GM21367 (cell line): ENCODE results near the gene HNRNPL.
"Not testable (repeated sequence)": the region's sequence is repeated elsewhere in the genome, so short reads cannot be mapped to it uniquely, and the experiment has no call there.

Experiments used
- ATAC-seq: cut with Tn5 transposase; IDR thresholded peaks from one replicate; pipeline ENCODE4 v1.9.1; 2021; ENCODE audit not compliant: unreplicated experiment

The HNRNPL gene

DNA sequence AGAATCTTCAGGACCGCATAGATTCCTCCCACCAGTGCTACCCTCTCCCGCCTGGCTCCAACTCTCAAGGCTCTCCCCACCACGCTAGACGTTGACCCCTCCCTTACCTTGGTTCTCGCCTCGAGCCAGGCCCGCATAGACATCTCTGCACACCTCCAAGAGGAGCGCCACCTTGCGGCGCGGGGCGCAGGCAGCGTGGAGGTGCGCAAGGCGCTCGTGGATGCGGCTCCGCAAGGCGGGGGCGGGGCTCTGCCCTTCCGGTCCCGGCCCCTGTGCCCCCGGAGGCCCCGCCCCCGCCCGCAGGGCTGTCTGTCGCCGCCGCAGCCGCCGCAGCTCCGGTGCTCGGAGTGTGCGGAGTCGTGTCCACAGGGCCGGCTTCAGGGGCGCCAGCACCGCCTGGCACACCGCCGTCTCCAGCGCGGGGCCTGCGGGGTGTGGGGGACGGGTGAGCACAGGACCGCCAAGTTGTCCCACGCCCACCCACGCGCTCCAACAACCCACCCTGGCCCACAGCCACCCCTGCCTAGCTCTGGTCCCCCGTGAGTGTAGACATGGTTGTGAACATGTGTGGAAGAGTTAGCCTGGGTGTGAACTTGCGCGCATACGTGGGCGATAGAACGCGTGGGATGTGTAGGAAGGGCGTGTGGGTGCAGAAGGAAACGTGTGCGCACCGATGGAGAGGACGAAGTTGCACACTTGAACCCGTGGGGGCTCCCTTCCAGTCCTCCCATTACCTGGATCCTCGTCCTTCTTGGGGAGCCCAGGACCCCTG, 20.2 kb upstream of the HNRNPL start:
- ATAC-seq = peak; percentile 46

DNA sequence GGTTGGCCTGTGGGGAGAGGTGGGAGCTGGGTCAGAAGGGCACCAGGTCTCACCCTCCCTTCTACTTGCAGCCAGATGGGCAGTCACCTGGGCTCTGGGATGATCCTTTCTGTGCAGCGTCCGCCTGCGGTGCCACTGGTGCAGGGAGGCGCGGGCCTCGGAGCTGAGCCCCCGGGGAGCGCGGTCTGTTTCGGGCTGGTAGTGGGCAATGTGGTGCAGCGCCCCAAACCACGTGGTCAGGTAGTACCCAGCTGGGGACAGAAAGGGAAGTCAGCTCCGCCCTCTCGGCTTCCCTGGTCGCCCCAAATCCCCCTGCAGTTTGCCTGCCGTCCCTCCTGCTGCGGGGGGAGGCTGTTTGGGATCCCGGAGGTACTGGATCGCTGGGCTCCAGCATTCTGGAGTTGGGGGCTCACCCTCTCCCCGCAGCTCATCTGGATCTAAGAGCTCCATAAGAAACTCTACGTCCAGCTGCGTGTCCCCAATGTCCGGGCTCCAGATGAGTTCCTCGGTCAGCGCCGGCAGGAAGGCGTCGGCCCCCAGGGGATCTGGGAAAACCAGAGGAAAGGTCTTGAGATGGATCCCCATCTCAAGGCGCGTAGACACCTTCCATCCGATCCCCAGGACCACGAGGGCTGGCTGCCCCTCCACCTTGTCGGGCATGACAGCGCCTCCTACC, 19.5 kb upstream of the HNRNPL start:
- ATAC-seq = no peak

DNA sequence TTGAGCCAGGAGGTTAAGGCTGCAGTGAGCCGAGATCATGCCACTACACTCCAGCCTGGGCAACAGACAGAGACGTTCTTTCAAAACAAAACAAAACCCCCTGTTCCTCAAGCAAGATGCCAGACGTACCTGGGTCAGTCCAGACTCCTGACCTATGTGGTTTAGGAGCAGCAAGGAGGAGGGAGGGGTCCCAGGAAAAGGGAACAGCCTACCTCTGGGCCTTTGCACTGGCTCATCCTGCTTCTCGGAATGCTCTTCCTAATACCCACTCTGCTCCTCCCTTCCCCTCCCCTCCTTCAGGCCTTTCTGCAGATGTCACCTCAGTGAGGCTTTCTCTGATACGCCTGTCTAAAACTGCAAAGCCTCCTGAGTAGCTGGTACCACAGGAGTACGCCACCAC, 18.8 kb upstream of the HNRNPL start:
- no peak for ATAC-seq

DNA sequence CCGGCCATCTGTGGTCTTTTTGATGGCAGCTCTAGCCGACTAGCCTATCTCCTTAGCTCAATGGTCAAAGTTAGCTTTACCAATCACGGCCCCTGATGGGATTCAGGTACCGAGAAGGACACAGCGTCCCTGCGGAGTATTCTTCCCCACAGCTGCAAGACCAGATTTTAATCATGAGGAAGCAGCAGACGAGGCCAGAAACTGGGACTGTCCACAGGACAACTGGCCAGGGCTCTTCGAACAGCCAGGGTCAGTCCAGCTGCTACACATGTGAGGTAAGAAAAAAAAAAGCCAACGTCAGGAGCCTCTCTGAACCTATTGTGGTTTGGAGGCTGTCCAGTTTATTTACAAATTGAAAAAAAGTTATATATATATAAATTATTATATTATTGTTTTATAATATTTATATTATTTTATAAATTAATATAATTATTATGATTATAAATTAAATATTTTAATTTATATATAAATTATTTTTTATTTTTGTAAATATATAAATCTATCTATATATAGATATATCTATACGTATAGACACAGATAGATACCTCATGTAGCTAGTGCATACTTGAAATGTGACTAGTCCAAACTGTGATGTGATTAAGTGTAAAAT, 17.5 kb upstream of the HNRNPL start:
- ATAC-seq = no peak

DNA sequence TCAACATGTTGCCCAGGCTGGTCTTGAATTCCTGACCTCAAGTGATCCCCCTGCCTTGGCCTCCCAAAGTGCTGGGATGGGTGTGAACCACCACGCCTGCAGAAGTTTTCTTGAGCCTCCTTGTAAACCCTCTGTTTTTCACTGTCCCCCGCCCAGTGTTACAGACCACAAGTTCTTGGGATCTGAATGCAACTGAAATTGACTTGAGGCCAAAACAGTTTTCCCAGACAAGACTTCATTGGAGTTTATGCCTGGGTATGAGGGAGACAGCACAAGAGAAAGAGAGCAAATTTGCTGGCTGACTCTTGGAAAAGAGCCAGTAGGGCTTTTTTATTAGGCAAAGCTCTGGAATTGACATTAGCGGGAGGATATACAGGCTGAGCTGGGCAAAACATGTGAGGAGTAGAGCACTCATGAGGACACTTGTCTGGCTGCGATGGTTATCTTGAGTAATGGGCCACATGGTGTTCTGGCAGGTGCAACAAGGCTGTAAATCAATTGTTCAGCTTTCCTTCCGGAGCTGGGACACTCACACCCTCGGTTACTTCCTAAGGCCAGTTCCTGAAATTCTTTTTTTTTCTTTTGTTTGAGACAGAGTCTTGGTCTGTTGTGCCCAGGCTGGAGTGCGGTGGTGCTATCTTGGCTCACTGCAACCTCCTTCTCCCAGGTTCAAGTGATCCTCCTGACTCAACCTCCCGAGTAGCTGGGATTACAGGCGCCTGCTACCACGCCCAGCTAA, 12.7 kb upstream of the HNRNPL start:
- ATAC-seq = no peak

DNA sequence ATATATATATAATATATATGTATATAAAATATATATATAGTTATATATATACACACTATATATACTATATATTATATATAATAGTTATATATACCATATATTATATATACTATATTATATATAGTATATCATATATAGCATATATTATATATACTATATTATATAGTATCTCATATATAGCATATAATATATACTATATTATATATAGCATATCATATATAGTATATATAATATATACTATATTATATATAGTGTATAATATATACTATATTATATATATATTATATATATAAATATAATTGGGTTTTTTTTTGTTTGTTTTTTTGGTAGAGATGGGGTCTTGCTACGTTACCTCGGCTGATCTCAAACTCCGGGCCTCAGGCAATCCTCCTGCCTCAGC, 11.6 kb upstream of the HNRNPL start:
- ATAC-seq = no peak

DNA sequence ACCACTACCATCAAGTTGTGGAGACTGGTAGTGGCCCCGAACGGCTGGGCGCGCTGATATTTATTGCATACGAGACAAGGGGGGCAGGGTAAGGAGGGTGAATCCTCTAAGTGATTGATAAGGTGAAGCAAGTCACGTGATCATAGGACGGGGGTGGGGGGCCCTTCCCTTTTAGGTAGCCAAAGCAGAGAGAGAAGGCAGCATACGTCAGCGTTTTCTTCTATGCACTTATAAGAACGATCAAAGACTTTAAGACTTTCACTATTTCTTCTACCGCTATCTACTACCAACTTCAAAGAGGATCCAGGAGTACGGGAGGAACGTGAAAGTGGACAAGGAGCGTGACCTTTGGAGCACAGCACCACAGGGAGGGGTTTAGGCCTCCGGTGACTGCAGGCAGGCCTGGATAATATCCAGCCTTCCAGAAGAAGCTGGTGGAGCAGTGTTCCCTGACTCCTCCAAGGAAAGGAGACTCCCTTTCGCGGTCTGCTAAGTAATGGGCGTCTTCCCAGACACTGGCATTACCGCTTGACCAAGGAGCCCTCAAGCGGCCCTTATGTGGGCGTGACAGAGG, 9.9 kb upstream of the HNRNPL start:
- not testable (repeated sequence) for ATAC-seq

DNA sequence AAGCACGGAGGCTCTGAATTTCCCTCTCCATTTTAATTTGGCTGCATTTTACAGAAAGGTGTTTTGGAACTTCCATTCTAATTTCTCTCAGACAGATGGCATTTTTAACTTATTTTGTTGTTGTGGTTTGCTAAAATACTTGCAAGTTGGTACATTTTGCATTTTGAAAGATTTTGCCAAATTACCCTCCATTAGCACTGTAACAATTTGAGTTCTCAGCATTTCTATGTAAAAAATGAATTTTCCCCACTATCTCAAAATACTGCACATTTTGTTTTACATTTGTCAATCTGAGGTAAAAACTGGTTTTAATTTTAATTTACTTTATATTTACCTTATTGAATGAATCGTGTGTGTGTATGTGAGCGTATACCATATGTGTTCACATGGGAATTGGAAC, 7.0 kb upstream of the HNRNPL start:
- ATAC-seq = no peak

DNA sequence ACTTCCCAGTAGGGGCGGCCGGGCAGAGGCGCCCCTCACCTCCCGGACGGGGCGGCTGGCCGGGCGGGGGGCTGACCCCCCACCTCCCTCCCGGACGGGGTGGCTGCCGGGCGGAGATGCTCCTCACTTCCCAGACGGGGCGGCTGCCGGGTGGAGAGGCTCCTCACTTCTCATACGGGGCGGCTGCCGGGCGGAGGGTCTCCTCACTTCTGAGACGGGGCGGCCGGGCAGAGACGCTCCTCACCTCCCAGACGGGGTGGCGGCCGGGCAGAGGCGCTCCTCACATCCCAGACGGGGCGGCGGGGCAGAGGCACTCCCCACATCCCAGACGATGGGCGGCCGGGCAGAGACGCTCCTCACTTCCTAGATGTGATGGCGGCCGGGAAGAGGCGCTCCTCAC, 6.0 kb upstream of the HNRNPL start:
- not testable (repeated sequence) for ATAC-seq

DNA sequence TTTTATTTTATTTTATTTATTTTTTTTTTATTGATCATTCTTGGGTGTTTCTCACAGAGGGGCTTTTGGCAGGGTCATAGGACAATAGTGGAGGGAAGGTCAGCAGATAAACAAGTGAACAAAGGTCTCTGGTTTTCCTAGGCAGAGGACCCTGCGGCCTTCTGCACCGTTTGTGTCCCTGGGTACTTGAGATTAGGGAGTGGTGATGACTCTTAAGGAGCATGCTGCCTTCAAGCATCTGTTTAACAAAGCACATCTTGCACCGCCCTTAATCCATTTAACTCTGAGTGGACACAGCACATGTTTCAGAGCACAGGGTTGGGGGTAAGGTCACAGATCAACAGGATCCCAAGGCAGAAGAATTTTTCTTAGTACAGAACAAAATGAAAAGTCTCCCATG, 5.2 kb upstream of the HNRNPL start:
- ATAC-seq = not testable (repeated sequence)

DNA sequence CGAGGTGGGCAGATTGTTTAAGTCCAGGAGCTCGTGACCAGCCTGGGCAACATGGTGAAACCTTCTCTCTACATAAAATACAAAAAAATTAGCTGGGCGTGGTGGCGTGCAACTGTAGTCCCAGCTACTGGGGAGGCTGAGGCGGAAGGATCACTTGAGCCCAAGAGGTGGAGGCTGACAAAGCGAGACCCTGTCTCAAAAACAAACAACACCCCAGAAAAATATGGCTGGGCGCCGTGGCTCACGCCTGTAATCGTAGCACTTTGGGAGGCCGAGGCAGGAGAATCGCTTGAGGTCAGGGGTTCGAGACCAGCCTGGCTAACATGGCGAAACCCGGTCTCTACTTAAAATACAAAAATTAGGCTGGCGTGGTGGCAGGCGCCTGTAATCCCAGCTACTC, 3.4 kb upstream of the HNRNPL start:
- ATAC-seq = no peak

DNA sequence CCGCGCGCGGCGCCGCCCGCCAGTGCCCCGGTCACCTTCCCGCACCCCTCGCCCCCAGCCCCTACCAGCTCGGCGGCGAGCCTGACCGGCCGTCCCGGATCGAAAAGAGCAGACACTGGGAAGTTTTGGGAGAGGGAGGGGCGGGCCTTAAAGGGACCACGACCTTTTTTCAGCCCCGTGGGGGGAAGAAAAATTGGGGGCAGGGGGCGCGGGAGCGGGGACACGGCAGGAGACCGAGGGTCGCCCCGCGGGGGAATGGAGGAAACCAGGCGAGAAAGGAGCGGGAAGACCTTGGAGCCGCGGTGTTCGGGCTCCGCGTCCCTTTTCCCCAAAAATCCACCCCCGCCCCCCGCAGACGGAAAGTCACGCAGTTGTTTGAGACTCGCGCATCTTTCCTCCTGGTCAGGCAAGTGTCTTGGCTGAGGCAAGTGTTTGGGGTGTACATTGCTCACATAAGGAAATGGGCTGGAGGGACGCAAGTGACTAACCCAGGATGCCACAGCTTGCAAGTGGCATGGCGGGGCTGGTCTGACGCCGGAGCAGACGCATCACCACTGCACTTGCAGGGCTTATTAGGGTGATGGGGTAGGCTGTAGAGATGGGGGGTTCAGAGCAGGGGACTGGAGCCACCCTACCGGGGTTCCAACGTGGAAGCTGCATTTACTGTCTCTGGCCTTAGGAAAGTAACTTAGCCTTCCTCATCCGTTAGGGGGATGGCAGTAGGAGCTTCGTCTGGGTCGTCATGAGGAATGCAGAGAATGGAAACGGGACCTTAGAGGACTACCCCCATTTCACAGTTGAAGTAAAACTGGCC, 2.7 kb upstream of the HNRNPL start:
- ATAC-seq = no peak

DNA sequence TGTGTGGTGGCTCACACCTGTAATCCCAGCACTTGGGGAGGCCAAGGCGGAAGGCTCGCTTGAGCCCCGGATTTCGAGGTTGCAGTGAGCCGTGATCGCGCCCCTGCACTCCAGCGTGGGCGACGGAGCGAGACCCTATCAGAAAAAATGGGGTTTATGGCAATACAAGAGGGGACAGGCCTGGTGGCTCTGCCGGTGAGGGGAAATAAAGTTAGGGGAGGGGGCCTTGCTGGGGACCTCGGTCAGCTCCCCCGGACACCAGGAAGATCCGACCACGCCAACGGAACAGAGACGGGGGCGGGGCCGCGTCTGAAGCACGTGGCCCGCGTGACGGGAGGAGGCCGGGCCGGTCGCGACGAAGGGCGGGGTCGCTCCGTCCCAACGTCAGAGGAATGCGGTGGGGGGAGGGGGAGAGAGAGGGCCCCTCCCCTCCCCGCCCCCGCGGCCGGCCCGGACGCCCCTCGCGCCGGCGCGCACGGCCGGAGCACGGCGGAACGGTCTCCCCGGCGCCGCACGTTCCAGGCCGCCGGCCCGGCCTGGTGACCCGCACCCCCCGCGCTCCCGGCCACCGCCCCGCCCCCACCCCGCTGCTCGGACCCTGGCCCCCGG, 1.9 kb upstream of the HNRNPL start:
- no peak for ATAC-seq

DNA sequence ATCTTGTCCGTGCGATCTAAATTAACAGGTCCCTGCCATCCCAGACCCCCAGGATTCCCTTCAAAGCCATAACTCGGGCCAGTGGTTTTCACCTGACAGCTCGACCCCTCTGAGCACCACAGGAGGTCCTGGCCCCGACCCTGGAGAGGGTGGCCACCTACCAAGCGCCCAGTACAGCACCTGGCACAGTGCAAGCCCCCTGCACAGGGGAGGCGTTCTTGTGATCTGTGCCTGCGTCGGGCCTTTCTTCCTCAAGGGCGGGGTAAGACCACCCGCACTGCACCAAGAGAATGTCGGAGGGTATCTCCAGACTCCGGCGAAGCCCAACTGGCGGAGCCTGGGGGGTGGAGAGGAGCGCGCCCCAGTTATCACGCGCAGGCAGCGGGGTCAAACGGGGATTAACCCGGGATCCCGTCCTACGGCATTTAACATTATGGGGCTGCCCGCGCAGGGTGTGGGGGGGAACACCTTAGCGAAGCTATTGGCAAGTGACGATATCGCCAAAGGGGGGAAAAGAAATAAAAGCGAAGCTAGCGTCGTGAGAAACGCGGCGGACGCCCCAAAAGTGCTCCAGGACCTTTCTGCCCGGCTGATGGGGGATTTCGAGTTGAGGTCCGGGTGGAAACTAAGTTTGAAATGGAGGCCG, 1.3 kb upstream of the HNRNPL start:
- ATAC-seq = no peak

DNA sequence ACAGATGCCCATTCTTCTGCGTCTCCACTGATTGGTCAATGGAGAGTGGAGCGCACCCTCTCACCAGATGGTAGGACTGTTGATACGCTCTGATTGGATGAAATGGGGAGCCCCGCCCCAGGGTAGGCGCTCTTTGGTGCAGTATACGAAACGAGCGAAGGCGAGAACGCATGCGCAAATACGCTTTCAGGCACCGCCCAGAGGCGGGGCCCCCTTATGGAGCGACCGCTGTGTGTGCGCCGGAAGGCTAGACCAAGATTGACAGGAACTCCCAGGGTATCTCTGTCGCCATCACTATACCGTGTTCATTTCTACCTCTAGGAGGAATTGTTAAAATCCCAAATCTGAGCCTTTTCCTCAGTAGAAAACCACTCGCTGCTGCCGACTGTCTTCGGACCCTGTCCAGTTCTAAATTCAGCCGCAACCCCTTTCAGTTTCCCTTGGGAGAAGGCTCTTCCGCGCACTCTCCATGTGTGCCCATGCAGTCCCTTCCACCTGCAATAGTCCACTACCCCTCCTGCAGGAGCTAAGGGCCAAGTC, 720 bp upstream of the HNRNPL start:
- ATAC-seq = peak; percentile 55

DNA sequence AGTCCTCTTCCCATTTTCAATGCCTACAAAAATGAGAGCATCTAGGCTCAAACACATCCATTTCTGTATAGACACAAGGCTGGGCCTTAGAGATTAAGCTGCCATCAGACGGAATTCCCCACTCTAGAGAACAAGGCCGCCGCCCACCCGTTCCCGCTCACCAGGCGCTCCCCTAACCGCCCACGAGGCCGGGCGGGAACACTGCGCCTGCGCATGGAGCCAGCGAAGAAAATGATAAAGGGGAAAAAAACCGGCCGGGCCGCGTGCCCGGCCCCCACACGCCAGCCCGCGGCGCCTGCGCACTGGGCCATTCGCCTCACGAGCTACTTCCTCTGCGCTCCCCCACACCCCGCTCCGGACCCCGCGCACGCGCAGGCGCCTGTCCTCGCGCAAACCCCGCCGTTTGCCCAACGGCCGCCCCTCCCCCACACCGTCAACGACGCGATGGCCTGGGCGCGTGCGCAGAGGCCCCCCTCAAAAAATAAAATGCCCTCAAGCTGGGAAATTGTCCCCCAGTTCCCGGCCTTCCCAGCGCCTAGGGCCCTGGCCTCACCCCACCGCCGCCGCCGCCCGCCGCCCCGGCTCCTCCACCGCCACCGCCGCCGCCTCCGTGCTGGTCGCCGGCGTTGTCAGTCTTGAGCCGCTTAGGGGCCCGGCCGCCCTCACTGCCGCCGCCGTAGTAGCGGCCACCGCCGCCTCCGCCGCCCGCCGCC, 483 bp downstream of the HNRNPL start:
- peak; percentile 14 for ATAC-seq

DNA sequence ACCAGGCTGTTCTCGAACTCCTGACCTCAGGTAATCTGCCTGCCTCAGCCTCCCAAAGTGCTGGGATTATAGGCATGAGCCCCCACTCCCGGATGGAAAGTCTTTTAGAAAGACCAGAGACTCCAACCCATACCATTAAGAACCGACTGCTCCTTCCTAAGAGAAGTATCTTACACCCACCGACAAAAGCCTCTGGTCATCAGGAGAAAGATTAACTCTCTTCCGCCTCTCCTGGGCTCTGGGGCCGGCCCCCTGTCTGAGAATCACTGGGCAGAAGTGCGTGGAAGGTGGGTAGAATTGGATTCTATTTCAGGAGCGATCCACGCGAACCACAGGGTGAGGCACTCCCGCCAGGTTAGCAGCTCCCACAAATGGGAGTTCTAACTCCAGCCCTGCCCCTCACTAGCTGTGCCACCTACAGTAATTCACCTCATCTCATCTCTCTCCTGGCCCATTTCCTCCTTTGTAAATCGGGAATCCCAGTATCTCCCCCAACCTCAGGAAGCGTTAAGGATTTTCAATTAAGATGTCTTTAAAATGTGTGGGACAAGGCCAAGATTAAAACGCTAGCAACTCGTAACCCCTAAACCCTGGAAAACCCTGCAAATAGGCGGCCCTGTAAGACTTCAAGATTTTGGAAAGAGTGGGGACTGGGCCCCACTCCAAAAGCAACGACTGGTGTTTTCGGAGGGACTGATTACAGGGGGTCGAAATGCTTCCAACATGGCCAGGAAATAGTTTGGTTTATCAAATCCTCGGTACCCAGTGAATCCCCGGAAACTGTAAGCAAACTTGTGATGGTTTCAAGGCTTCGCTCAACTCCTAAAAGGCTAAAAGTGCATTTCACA, 1.3 kb downstream of the HNRNPL start:
- no peak for ATAC-seq

DNA sequence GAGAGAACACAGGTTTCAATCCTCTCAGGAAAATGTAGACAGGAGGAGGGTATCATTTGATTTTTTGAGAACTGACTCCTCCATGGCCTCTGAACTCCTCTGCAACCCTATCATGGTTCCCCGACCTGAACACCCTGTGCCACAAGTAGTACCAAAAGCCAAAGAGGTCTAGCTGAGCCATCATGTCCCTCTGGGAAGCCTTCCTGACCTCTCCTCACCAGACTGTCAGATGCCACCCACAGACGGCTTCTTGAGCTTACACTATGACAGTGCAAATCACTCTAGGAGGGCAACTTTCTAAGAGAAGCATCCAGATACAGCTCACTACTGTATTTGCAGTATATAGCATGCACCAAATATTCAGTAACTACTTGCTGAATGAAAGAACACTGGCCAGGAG, 3.7 kb downstream of the HNRNPL start:
- no peak for ATAC-seq
